GM23248 (cell line): ENCODE results near the gene SEPTIN5.

Experiments
- EZH2 ChIP-seq: fragments of 200-600 bp; sonication (generic); IDR thresholded peaks from 2 replicates; pipeline ENCODE4 v1.6.1; 2018; ENCODE audit warnings: antibody characterized with exemption, mild to moderate bottlenecking; ENCODE audit not compliant: insufficient read depth, poor library complexity, severe bottlenecking
- EZH2phosphoT487 ChIP-seq: fragments of 200-600 bp; sonication (generic); IDR thresholded peaks from 2 replicates; pipeline ENCODE4 v1.6.1; 2018; ENCODE audit warnings: antibody characterized with exemption, moderate library complexity, mild to moderate bottlenecking, low read depth; ENCODE audit not compliant: insufficient read depth

DNA sequence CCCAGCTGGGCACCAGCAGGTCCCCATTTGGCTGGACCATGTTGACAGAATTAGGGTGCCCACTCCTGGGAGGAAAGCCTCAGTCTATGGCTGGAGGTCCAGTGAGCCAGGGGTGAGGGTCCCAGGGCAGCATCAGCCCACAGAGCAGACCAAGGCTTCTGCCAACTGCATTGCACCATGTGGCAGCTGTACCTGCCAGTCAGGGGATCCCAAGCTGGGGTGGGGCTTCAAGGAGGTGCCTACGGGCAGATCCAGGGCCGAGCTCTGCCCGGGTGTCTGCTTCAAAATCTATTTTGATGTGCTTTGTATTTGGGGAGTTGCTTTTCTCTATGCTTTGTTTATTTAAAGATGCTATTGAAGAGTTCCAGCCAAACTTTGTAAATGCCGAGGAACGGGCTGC, 19.5 kb downstream of the SEPTIN5 start:
- TF ChIP-seq EZH2phosphoT487 (no peak), EZH2 (no peak)
